AG04450 (cell line): ENCODE results near the gene PPP2R5E. TPM values are rescaled to one million over a fixed set of nuclear protein-coding genes. Genes with fewer than 3 reads are reported as not detected.
A peak's percentile ranks its signal among the peaks of the same experiment; 100 is the strongest.
"Not testable (repeated sequence)": the region's sequence is repeated elsewhere in the genome, so short reads cannot be mapped to it uniquely, and the experiment has no call there.

Source experiments
- CTCF ChIA-PET: fragments of 300-600, 350-600 bp; formaldehyde crosslinking; extraction: SDS; loops from one replicate; lab custom pipeline; 2022; ENCODE audit warnings: antibody characterized with exemption, inconsistent platforms; lab: Charles Lee
- POLR2A ChIA-PET: fragments of 350-600 bp; formaldehyde crosslinking; extraction: SDS; loops from one replicate; lab custom pipeline; 2021; ENCODE audit warnings: antibody characterized with exemption, inconsistent platforms; lab: Yijun Ruan, JAX
- DNase-seq: peaks from one replicate; pipeline ENCODE4 v3.0.0-alpha.2; 2011; ENCODE audit warnings: low read depth, low spot score
- H3K27ac ChIP-seq: one replicate; pipeline ENCODE4 v1.5.1; 2012; ENCODE audit warnings: low read depth, low read length, control low read depth
- H3K27me3 ChIP-seq: one replicate; pipeline ENCODE4 v1.6.0; 2012; ENCODE audit warnings: low read length; ENCODE audit not compliant: control insufficient read depth, insufficient read depth
- H3K4me3 ChIP-seq: 2 replicates; pipeline ENCODE4 v1.5.1; 2011; ENCODE audit warnings: mild to moderate bottlenecking, low read depth, low read length, control low read depth
- H3K9me3 ChIP-seq: 2 replicates; pipeline ENCODE4 v1.5.1; 2012; ENCODE audit warnings: low read length; ENCODE audit not compliant: control insufficient read depth, insufficient read depth
- CTCF ChIP-seq: IDR thresholded peaks from 2 replicates; pipeline ENCODE4 v1.5.1; 2011; ENCODE audit warnings: low read depth, low read length, control low read depth, inconsistent platforms
- polyA plus RNA-seq: library from polyadenylated mRNA; depleted of rRNA; stranded (reverse); fragments of >200 nt; gene quantifications from 2 replicates; pipeline ENCODE4 v1.2.3, GENCODE V29; 2011

PPP2R5E gene
- polyA plus RNA-seq, 1 experiment = 20.3 TPM

GRCh38 chr14:63378444-63378843, 164.7 kb downstream of the PPP2R5E start:
- DNase-seq = no peak
- no peak overlapping the region for H3K4me3 ChIP-seq
- no peak for TF ChIP-seq CTCF
- ChIA-PET POLR2A (no interaction called here), CTCF (interaction anchor here (1.6 kb wide), 1 partner anchor 11 kb away, joined by 4 read pairs; no protein-coding TSS in a partner anchor)
- H3K9me3 ChIP-seq = no peaks in the 10 kb centered on the region
- H3K27me3 ChIP-seq = no peaks in the 10 kb centered on the region
- no peak overlapping the region for H3K27ac ChIP-seq

- TF ChIP-seq CTCF = no peak
- Histone ChIP-seq H3K4me3 (no peak overlapping the region), H3K9me3 (no peaks in the 10 kb centered on the region), H3K27me3 (no peaks in the 10 kb centered on the region), H3K27ac (no peak overlapping the region)
- POLR2A ChIA-PET = no interaction called here
- CTCF ChIA-PET = no interaction called here
- peak; percentile 8 for DNase-seq
These were observed 167.4 kb downstream of the PPP2R5E start for GRCh38 chr14:63375769-63376168.

GRCh38 chr14:63371613-63372012, 171.6 kb downstream of the PPP2R5E start:
- CTCF ChIA-PET = interaction anchor here (0.6 to 1.8 kb wide), 5 partner anchors 17 to 1291 kb away, joined by 3 to 8 read pairs (median 4); no protein-coding TSS in a partner anchor
- DNase-seq, H3K27ac ChIP-seq, H3K27me3 ChIP-seq, POLR2A ChIA-PET, H3K4me3 ChIP-seq, H3K9me3 ChIP-seq: not testable (repeated sequence)

- no peak for DNase-seq
- no peak overlapping the region for H3K4me3 ChIP-seq
- no peak for TF ChIP-seq CTCF
- no peaks in the 10 kb centered on the region for H3K9me3 ChIP-seq
- no peaks in the 10 kb centered on the region for H3K27me3 ChIP-seq
- H3K27ac ChIP-seq = no peak overlapping the region
- POLR2A ChIA-PET = no interaction called here
- CTCF ChIA-PET = interaction anchor here (1.0 to 1.8 kb wide), 5 partner anchors 18 to 1208 kb away, joined by 3 to 8 read pairs (median 4); no protein-coding TSS in a partner anchor
These were observed 172.1 kb downstream of the PPP2R5E start for GRCh38 chr14:63371033-63371432.

- H3K27ac ChIP-seq = no peak overlapping the region
- no peak for TF ChIP-seq CTCF
- H3K27me3 ChIP-seq = no peaks in the 10 kb centered on the region
- H3K9me3 ChIP-seq = no peaks in the 10 kb centered on the region
- CTCF ChIA-PET = no interaction called here
- no peak for DNase-seq
- POLR2A ChIA-PET = no interaction called here
- no peak overlapping the region for H3K4me3 ChIP-seq
These were observed 175.3 kb downstream of the PPP2R5E start for GRCh38 chr14:63367742-63368364.
